Central memory CD4-positive, alpha-beta T cell (primary cell): ENCODE data around the gene PPP1R16B.

ENCODE experiments used
- DNase-seq: peaks from one replicate; pipeline ENCODE4 v3.0.0; 2022
- total RNA-seq, 3 experiments: gene quantifications; one replicate each; lab custom pipeline; 2026; lab: John Stamatoyannopoulos, UW

Gene PPP1R16B
- total RNA-seq = 98.0 to 649 (median 195) reads per million in 3 experiments

GRCh38 chr20:38805502-38805957 is at the start of gene PPP1R16B:
TSS of gene PPP1R16B (plus strand) at chr20:38805697. CDS start at chr20:38835926, 30,229 bp downstream.
- DNase-seq = peak; percentile 75

DNA sequence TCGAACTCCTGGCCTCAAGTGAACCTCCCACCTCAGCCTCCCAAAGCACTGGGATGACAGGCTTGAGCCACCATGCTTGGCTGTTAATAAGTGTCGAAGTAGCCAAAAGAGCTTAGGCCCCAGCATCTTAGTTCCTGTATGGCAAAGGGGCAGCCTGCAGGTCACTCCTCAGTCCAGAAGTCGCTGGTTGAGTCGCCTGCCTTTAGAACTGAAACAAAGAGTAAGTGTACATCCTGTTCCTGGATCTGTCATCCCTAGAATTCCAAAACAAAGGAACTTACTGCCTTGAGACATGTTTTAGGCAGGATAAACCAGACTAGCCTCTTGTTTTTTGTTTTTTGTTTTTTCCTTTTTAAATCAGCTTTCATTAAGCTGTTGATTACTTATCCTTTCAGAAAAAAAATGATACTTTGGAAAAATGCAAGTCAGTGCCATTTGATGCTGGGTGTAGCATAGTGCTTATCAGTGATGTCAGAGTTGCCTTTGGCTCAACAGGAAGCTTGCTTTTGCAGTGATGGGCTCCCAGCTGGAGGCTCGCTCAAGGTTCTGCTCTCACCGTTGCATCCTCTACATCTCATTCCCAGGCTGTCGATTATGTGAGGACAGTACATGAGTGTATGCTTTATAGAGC is 48.2 kb upstream of the PPP1R16B start:
- DNase-seq = no peak

GRCh38 chr20:38759106-38759505 is 46.4 kb upstream of the PPP1R16B start:
- no peak for DNase-seq

GRCh38 chr20:38760978-38761377 is 44.5 kb upstream of the PPP1R16B start:
- DNase-seq = no peak

GRCh38 chr20:38762174-38762573 is 43.3 kb upstream of the PPP1R16B start:
- no peak for DNase-seq

- DNase-seq = no peak
Measured at GRCh38 chr20:38763616-38764015, 41.9 kb upstream of the PPP1R16B start.

DNA sequence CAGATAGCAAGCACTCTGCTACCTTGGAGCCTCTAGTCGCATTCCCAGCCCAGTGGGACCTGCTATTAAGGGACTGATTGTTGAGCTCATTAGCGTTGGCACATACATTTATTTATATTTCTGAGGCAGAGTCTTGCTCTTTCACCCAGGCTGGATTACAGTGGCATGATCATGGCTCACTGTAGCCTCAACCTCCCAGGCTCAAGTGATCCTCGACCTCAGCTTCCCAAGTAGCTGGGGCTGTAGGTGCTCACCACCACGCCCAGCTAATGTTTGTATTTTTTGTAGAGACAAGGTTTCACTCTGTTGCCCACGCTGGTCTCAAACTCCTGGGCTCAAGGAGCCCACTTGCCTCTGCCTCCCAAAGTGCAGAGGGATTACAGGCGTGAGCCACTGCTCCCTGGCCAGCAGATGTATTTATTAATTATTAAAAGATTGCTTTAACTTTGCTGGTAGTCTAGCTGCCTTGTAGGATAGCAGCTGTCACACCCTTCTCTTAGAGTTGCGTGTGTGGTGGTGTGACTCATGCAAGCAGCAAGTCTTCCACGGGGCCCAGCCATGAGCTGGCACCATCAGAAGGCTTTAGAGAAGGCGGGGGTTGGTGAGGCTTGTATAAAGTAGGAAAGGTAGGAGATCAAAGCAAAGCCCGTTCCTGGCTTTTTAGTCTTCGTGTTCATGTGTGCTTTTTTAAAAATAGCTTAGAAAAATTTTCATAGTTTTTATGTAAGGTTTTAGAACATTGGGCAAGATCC is 40.8 kb upstream of the PPP1R16B start:
- DNase-seq = no peak

DNA sequence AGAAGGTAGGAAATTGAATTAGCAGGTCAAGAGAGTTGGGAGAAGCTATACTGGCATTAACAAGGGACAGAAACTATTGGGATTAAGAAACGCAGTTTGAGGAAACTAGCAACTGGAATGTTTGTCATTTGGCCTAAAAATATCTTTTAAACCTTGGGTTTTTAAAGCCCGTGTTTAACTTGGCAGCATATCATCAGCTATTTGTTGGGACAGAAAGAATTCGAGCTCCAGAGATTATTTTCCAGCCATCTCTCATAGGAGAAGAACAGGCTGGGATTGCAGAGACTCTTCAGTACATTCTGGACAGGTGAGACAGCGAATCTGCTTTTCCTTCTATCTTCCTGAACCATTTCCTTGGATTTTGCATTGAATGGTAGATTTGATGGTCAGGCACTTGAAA is 39.4 kb upstream of the PPP1R16B start:
- no peak for DNase-seq

- no peak for DNase-seq
Measured at GRCh38 chr20:38769376-38770295, 35.9 kb upstream of the PPP1R16B start.

DNA sequence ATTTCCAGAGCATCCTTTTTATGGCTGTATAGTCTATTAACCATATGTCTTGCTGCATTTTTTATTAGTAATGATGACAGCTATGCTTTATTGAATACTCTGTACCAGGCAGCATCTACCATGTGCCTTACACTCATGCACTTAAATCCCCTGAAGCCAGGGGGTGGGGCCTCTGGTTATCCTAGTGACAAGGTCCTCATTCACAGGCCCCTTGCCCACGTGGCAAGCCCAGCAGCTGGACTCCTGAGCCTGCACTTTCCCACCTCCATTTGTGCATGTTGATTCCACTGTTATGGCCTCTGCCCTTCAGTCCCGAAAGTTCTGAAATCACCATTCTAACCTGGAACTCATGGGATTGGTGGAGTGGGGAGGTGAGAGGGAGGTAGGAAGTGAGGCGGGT is 35.0 kb upstream of the PPP1R16B start:
- no peak for DNase-seq

- DNase-seq = no peak
Measured at GRCh38 chr20:38770970-38771369, 34.5 kb upstream of the PPP1R16B start.

DNA sequence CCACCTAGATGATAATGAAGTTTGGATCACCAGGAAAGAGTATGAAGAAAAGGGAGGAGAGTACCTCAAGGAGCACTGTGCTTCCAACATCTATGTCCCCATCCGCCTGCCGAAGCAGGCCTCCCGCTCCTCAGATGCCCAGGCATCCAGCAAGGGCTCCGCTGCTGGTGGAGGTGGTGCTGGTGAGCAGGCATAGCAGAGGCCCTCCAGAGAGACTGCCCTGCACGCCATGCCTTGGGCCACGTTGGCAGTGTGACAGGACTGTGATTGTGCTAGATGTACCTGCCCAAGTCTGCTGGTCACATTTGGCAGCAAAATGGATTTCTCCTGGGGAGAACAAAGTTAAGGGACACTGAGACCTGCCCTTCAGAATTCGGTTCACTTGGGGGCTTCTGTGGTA is 33.9 kb upstream of the PPP1R16B start:
- DNase-seq = no peak

DNA sequence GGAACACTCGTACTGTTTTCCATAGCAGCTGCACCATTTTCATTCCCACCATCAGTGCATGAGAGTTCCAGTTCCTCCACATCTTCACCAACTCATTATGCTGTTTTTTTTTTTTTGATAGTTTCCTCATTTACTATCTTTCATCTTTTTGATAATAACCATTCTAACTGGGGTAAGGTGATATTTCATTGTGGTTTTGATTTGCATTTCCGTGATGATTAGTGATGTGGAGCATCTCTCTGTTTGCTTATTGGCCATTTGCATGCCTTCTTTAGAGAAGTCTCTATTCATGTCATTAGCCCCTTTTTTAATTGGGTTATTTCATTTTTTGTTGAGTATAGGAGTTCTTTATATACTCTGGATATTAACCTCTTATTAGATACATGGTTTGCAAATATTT is 31.3 kb upstream of the PPP1R16B start:
- no peak for DNase-seq

DNA sequence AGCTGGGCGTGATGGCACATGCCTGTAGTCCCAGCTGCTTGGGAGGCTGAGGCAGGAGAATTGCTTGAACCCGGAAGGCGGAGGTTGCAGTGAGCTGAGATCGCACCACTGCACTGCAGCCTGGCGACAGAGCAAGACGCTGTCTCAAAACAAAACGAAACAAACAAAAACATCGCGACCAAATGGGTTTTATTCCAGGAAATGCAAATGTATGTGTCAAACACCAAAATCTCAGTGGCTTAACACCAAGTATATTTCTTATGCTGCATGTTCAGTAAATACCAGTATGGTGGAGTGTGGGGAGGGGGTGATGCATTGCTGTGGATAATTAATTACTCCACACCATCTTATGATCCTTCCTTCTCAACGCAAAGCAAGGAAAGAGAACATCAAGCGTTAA is 29.1 kb upstream of the PPP1R16B start:
- no peak for DNase-seq

DNA sequence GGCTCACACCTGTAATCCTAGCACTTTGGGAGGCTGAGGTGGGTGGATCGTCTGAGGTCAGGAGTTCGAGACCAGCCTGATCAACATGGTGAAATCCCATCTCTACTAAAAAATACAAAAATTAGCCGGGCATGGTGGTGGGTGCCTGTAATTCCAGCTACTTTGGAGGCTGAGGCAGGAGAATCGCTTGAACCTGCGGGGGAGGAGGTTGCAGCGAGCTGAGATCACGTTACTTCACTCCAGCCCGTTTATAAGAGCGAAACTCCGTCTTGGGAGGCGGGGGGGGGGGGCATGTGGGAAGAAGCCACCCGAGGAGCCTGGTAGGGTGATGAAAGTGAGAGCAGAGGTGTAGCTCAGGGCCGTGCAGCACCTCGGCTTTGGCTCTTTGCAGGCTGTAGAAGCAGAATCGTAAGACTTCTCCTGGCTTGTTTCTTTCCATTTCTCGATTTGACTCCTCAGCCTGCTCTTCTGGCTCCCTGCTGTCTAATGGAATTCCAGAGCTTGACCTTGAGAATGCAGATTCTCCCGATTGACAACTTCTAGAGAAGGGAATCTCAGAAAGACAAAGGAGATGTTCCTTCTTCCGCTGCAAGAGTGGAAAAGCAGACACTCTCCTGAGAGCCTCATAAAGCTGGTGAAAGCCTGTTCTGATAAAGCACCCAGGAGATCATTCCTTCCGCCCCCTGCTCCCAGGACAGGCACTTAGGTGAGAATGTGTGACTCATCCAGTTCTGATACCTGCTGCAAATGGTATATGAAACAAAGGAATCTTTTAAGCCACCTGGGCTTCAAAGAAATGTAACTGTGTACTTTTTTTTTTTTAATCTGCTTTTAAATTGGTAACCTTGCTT is 26.0 kb upstream of the PPP1R16B start:
- DNase-seq = no peak

DNA sequence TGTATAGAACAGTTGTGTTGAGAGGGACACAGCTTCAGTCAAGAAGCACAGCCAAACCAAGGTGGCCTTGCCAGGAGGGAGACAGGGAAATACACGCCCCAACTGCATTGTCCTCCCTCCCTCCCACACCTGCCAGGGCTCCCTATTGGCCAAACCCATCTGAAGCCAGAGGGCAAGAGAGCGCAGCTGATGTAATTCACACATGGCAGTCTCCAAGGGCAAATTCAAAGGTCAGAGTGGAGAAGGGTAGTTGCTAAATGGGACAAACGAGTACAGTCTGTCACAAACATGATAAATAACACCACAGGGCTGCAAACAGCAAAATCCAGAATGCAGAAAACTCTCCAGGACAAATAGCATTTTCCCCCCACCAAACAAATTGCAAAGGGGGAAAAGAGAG is 23.2 kb upstream of the PPP1R16B start:
- no peak for DNase-seq

DNA sequence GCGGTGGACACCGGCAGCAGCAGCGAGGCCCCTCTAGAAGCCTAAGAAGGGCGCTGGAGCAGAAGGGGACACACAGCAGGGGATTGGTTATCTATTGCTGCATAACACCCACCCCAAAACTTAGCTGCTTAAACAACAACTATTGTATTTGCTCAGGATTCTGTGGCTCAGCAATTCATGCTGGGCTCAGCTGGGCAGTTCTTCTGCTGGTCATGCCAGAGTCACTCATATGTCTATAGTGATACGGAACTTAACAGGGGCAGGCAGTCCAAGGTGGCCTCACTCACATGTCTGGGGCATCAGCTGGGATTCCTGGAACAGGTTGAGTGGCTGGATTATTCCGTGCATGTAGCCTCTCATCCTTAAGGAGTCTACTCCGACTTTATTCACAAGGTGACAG is 17.6 kb upstream of the PPP1R16B start:
- DNase-seq = no peak

GRCh38 chr20:38789503-38790199 is 15.8 kb upstream of the PPP1R16B start:
- DNase-seq = no peak

- DNase-seq = peak; percentile 43
Measured at GRCh38 chr20:38790200-38791053, 15.1 kb upstream of the PPP1R16B start.

DNA sequence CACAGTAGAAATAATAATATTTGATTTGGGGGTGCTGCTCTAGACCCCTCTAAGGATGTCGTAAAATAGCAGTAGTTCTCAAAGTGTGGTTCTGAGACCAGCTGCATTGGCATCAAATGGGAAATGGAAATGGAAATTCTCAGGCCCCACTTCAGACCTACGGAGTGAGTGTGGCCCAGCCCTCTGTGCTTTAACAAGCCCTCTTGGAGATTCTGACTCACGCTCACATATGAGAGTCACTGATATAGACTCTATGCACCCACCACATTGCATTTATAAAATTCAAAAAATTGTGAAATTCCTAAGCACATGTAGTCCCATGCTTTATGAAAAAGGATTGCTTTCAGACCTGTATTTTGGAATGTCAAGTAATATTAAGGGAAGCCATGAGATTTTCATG is 14.2 kb upstream of the PPP1R16B start:
- no peak for DNase-seq

DNA sequence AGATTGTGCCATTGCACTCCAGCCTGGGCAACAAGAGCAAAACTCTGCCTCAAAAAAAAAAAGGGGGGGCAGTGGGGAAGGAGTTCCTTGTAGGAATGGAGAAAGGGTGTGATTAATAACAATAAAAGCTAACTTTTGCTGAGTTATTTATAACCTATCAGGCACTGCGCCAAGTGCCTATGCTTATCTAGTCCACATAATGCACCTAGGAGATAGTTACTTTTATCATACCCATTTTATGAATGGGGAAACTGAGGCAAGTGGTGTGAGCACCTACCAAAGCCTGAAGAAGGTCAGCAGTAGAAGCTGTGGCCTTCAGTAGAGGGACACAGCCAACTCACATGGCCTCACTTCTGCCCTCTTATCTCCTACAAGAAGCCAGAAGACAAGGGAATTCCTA is 13.6 kb upstream of the PPP1R16B start:
- DNase-seq = no peak
